PC-9 (cell line): ENCODE data around the gene GRIN3A.

Source experiments
- CTCF ChIP-seq: fragments of 200-600 bp; sonication (generic); conservative IDR thresholded peaks from 2 replicates; pipeline ENCODE4 v1.6.1; 2017; ENCODE audit warnings: mixed run types, antibody characterized with exemption, mild to moderate bottlenecking, moderate library complexity
- EZH2 ChIP-seq: fragments of 200-600 bp; sonication (generic); IDR thresholded peaks from 2 replicates; pipeline ENCODE4 v1.8.0; 2017; ENCODE audit warnings: antibody characterized with exemption, low read depth

GRCh38 chr9:101574731-101575333 lies 163.6 kb downstream of the GRIN3A start:
- TF ChIP-seq CTCF: no peak
- TF ChIP-seq EZH2: no peak
